Stimulated activated CD8-positive, alpha-beta memory T cell treated with anti-CD3 and anti-CD28 coated beads, Interleukin-15, amount 100 ng/mL, for 24 hours (primary cell): ENCODE data around the gene HOXC5.
A peak's percentile ranks its signal among the peaks of the same experiment; 100 is the strongest.

Experiments
- DNase-seq: peaks from one replicate; pipeline ENCODE4 v3.0.0-alpha.2; 2020; ENCODE audit warnings: low read depth

HOXC5 gene

DNA sequence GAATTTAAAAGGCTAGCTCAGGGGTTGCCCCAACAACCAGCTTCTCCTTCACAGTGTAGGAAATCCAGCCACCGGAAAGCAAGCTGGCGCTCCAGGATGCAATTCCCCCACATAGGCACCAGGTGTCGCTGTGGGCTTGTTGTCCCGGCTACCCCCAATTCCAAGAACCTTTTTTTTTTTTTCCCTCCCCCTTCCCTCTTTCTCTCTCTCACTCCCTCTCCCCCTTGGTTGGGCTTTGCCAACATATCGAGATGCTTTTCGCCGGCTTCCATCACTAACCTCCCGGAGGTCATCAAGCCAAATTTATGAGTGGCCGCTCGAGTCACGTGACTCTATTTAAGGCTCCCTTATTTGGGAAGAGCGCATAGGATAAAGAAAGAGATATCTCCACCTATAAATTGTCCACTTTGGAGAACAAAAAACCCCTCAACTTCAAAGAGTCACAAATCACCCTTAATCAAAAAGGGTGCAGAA lies at the start of gene HOXC5:
TSS of gene HOXC5 (plus strand) at position 424 of the 474 bp plus-strand sequence. CDS start 73 bp downstream, outside the sequence.
- DNase-seq = no peak

DNA sequence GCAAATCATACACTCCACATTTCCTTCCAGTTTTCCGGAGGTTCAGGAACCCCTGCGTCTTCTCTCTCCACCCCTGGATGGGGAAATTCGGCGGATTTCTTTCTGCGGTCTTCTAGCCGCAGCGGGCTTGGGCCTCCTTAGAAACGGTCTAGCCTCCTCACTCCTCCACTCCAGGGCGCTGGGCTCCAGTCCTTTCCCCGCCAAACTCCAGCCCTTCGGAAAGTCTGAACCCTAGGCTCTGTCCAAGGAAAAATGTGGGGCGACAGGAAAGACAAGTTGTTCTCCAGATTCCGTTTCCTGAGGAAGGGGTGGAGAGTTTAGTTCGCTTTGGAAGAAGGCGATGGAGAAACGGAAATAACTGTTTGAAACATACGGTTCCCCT lies 49.3 kb upstream of the HOXC5 start:
- no peak for DNase-seq

- no peak for DNase-seq
Observed at GRCh38 chr12:53983950-53984572, 48.8 kb upstream of the HOXC5 start.

DNA sequence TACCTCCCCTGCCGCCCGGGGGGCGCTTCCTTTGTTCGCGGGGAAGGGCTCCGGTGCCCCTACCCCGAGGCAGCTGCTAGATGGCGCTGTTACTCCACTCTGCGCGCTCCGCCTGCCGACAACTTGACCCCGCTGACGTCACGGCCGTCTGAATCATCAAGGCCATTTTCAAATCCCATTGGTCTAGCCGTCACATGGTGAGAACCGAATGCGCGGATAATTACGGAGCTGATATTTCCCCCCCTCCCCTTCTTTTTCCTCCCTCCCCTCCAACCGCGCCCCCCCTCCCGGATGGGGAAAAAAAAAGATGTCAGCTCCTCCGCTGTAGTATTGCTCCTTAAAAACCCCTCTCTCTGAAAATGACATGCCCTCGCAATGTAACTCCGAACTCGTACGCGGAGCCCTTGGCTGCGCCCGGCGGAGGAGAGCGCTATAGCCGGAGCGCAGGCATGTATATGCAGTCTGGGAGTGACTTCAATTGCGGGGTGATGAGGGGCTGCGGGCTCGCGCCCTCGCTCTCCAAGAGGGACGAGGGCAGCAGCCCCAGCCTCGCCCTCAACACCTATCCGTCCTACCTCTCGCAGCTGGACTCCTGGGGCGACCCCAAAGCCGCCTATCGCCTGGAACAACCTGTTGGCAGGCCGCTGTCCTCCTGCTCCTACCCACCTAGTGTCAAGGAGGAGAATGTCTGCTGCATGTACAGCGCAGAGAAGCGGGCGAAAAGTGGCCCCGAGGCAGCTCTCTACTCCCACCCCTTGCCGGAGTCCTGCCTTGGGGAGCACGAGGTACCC lies 47.8 kb upstream of the HOXC5 start, which contains the start of gene HOXC10:
TSS of gene HOXC10 (plus strand) at position 246 of the 791 bp plus-strand sequence. CDS start at position 360, 114 bp downstream.
- peak; percentile 65 for DNase-seq

GRCh38 chr12:53985692-53985993 lies 47.2 kb upstream of the HOXC5 start:
- no peak for DNase-seq

DNA sequence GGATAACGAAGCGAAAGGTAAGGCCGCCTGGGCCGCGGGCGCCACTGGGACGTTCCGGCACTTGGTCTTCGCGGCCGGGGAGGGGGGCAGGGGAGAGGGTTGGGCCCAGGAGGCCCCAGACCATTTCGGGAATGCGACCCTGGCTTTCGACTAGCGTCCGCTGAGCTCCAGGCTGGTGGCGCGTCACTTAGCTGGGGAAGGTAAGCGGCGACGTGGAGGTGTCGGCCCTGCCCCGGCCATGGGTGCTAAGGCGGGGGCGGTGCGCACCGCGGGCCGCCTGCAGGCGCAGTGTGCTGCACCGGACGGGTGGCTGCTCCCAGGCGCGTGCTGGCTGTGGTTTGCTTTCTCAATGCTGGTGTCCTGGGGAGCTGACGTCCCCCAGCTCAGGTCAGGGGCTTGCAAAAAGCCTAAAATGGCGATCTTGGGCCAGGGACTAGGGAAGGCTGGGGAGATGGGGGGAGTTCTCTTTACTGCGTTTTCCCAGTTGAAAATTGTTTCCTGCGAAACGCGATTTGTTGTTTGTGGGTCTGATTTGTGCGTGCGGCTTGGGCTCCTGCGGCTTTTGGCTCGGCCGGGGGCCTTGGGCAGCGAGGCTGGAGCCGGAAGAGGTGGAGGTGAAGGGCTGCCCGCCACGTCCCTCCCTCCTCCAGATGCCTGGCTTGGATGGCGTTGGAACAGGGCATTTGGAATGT lies 46.7 kb upstream of the HOXC5 start:
- DNase-seq = no peak

- DNase-seq = no peak
Observed at GRCh38 chr12:53986686-53987483, 46.0 kb upstream of the HOXC5 start.

DNA sequence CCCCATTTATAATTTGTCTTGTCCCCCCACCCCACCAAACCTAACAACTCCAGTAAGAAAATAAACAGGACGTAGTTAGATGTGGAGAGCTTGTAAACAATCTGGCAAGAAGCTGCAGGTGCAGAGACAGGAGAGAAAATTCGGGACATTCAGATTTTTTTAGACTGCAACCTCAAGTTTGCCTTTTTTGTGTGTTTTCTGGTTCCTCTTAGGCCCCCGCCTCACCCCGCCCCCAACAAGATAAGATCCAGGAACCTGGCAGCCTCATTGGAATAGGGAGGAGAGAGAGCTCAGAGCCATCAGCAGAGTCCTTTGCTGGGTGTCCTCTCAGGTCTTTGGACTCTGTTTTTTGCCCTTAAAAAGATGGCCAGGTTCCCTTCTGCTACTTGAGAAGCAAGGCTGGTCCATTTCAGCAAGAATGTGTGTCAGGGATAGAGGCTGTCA lies 45.0 kb upstream of the HOXC5 start:
- no peak for DNase-seq

DNA sequence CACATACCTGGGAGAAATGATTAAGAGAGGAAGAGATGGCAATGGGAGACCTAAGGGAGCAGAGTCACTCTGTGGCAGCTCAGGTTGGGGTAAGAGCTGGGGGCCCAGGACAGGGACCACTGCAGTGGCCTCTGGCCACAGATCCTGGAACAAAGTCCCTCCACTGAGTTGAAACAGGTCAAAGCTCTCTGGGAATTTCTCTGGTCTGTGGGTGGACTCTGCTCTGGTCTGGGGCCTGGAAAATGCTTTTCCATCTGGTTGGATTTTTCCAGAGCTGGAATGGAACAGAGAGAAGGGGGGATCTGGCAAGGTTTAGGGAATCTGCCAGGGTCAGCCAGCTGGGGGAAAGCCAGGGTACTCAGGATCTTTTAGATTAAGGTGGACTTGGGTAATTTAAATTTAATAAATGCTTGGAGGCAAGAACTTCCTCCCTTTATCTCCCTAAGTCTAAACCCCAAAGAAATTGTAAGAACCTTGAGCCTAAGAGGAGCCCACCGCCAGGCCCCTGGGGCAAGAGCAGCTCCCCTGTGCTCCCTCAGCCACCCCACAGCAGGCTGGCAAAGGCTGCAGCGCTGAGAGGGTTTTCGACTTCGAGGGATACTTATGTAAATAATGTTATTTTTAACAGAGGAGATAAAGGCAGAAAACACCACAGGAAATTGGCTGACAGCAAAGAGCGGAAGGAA lies 44.2 kb upstream of the HOXC5 start:
- no peak for DNase-seq

GRCh38 chr12:53989227-53990113 lies 43.4 kb upstream of the HOXC5 start:
- DNase-seq = no peak

GRCh38 chr12:53990311-53991076 lies 42.4 kb upstream of the HOXC5 start:
- DNase-seq = no peak

- no peak for DNase-seq
Observed at GRCh38 chr12:53991077-53991460, 41.8 kb upstream of the HOXC5 start.

DNA sequence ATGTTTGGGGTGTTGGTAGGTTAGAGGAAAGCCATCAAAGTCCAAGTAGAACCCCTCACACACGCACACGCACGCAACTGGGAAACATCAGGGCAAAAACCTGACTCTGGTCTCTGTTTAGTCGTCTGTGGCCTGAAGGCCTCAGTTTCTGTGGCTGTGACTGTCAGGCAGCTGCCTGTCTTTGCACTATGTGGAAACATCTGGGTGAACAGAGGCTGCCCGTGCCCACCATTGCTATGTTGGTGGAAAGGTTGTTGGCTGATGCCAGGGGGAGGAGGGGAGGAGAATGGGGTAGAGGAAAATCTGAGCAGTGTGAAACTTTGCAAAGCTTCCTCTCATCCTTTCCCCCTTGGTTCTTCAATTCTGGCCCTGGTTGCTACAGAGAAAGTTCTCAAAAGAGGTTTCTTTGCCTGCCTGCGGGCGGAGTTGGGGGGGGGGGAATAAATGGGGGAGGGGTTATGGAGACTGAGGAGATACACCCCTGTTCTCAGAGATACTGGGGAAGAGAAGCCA lies 40.4 kb upstream of the HOXC5 start:
- no peak for DNase-seq

- DNase-seq = no peak
Observed at GRCh38 chr12:53993162-53994008, 39.5 kb upstream of the HOXC5 start.

DNA sequence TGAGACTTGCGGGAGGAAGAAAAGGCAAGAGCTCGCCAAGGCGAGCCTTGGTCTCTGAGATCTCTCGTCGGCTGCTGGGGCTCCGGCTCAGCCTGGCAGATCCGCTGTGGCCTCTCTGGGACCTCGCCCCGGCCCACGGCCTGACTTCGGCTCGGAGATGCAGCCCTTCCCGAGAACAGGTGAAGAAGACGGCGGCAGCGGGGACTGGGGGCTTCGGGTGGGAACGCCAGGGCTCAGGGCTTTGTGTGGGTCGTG lies 38.9 kb upstream of the HOXC5 start:
- DNase-seq = no peak

DNA sequence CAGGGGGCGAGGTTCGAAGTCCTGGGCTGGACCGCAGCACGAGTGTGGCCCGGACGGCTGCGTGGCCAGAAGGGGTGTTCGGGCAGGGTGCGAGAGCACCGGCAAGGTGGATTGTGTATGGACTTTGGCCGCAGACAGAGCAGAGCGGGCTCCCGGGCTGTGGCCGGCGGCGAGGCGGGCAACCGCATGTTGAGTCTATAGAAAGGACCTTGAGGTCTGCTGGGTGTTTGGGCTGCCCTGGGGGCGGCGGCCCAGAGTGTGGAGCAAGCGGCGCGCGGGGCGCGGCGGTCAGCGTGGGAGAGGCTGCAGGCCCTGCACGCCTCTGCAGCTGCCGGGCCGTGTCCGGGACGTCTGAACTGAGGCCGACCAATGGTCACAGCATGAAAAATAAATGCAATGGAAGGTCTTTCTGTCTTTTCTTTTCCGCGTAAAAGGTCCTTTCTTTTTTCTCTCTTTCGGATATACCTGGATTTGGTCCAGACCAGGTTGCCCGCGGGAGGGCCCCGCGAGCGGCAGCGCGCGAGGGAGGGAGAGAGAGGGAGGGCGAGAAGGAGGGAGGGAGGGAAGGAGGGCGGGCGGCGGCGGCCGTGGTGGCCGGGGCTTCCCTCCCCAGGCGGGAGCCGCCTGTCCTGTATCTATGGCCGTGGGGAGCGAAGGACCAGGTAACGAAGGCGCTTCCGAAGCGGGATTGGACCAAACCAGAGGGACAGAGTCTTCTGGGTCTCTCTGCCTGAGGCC lies 38.4 kb upstream of the HOXC5 start:
- DNase-seq = no peak

DNA sequence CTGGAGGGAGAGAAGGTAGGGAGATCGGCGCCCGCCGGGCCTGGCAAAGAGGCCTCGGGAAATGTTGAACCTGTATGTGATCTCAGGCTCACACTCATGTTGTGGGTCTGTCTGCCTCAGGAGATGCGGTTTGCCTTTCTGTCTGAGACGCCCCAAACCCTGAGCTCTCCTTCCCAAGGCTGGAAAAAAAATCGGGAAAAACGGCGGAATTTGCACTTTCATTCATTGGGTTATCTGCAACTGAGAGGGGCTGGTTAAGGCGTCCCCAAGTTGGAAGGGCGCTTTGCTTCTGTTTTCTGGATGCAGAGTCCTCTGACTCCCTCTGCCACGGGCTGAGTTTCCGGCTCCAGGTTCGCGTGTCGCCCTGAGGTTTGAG lies 37.9 kb upstream of the HOXC5 start:
- no peak for DNase-seq
